GOT3 (cell line): Measurements from ENCODE around the gene NET1.
"Not testable (repeated sequence)": the region's sequence is repeated elsewhere in the genome, so short reads cannot be mapped to it uniquely, and the experiment has no call there.

Experiments used
- DNase-seq: peaks from one replicate; lab custom pipeline; 2025; ENCODE audit warnings: mixed read lengths; lab: John Stamatoyannopoulos, UW

NET1 gene

DNA sequence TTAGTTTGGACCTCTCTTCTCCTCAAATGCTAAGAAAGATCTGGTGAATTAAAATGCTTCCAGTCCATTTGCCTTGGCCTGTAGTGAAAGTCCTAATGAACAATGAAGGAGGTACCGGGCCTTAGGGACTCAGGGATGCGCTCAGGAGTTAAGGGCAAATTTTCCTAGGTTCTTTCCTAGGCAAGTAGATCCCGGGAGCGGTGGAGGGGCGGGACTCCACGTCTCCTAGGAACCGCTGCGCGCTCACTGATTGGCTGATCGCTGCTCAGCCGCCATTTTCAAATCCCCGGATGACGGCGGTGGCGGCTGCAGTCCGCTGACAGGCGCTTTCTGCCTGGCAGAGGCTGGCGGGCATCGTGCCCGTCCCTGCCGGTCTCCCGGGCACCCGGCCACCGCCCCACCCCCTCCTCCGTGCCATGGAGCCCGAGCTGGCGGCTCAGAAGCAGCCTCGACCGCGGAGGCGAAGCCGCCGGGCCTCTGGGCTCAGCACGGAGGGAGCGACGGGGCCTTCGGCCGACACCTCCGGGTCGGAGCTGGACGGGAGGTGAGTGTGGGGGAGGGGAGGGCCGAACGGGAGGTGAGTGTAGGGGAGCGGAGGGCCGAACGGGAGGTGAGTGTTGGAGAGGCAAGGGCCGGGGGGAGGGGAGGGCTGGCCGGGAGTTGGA, at the start of gene NET1:
TSS of gene NET1 (plus strand) at position 281 of the 665 bp plus-strand sequence. CDS start at position 417, 136 bp downstream.
- DNase-seq = peak; percentile 79

GRCh38 chr10:5362873-5363272, 49.5 kb upstream of the NET1 start:
- no peak for DNase-seq

- DNase-seq = no peak
These were observed 48.0 kb upstream of the NET1 start for GRCh38 chr10:5364374-5364773.

GRCh38 chr10:5364890-5365338, 47.4 kb upstream of the NET1 start, which contains the start of gene UCN3:
TSS of gene UCN3 (plus strand) at chr10:5364966. CDS start at chr10:5373721, 8,755 bp downstream.
- DNase-seq = no peak

GRCh38 chr10:5365928-5366327, 46.4 kb upstream of the NET1 start:
- DNase-seq = no peak

DNA sequence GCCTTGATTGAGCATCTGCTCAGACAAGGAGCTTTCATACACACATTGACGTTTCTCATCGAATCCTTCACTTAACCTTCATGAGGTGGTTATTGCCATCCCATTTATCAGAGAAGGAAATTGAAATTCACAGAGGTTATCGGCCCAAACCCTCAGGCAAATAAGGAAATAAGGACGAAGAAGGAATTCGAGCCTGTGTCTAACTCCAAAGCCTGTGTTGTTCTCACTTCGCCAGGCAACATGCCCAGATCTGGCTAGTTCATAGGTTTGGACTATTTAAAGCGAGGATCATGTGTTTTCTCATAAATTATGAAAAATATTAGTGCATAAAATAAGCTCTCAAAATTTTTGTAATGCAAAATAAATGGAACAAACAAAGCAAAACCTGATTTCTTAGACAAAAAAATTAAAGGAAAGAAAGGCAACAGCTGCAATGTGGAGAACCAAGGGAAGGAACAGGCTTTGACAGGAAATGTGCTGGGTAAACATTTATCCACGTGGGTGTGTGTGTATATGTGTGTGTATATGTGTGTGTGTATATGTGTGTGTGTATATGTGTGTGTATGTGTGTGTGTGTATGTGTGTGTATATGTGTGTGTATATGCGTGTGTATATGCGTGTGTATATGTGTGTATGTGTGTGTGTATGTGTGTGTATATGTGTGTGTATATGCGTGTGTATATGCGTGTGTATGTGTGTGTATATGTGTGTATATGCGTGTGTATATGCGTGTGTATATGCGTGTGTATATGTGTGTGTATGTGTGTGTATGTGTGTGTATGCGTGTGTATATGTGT, 42.8 kb upstream of the NET1 start:
- DNase-seq = no peak

DNA sequence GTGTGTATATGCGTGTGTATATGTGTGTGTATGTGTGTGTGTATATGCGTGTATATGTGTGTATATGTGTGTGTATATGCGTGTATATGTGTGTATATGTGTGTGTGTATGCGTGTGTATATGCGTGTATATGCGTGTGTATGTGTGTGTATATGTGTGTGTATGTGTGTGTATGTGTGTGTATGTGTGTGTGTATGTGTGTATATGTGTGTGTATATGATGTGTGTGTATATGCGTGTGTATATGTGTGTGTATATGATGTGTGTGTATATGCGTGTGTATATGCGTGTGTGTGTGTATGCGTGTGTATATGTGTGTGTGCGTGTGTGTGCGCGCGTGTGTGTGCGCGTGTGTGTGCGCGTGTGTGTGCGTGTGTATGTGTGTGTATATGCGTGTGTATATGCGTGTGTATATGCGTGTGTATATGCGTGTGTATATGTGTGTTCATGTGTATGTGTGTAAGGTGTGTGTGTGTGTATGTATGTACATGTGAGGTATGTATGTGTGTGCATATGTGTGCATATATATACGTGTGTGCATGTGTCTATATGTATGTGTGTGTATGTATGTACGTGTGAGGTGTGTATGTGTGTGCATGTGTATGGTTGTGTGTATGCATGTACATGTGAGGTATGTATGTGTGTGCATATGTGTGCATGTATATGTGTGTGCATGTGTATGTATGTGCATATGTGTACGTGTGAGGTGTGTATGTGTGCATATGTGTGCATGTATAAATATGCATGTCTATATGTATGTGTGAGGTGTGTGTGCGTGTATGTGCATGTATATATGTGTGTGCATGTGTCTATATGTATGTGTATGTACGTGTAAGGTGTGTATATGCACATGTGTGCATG, 41.6 kb upstream of the NET1 start:
- DNase-seq = no peak

DNA sequence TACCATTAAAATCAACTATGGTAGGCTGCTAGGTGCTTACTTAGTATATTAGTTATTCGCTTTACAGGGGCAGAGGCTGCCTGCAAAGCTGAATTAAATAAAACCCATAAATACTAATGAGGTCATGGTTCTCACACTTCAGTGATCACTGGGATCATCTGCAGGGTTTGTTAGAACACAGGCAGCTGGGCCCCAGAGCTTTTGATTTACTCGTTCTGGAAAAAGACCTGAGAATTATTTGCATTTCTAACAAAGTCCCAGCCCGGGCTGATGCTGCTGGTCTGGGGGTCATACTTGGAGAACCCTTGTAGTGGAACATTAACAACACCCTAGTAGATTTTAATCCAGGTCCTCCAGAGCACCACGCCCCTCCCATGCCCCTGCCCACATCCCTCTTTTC, 39.0 kb upstream of the NET1 start:
- DNase-seq = no peak

DNA sequence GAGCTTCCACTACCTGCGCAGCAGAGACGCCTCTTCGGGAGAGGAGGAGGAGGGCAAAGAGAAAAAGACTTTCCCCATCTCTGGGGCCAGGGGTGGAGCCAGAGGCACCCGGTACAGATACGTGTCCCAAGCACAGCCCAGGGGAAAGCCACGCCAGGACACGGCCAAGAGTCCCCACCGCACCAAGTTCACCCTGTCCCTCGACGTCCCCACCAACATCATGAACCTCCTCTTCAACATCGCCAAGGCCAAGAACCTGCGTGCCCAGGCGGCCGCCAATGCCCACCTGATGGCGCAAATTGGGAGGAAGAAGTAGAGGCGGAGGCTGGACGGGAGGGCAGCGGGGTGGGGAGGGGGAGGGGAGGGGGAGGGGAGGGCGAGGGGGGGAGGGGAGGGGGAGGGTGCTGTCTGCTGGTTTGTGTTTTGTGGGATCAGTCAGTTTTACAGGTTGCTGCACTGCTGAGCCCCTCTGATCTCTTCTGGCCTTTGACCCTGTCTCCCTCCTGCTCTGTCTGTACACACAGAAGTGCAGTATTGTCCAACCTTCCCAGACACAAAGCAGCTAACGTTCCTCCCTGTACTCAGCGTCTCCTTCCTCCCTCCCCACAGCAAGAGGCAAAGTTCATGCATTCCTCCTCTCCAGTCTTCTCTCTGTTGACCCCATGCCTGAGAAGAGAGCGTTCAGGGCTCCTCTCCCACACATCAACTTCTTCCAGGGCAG, 38.3 kb upstream of the NET1 start:
- DNase-seq = no peak

DNA sequence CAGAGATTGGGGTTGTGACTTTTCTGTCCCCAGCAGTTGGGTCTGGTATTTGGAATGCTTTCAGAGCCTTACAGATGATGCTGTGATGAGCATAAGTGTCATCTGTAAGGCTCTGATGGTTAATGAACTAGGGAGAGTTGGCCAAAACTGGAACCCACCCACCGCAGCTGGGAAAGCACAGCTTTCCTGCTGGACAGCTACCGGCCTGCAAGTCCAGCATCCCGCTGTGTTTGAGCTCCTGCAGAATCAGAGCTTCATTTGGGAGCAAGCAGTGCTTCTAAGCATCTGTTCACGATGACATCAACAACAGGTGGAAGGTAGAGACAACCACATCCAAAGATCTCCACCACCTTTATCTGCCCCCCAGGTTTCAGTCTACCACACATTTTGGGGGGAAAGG, 35.9 kb upstream of the NET1 start:
- DNase-seq = no peak

DNA sequence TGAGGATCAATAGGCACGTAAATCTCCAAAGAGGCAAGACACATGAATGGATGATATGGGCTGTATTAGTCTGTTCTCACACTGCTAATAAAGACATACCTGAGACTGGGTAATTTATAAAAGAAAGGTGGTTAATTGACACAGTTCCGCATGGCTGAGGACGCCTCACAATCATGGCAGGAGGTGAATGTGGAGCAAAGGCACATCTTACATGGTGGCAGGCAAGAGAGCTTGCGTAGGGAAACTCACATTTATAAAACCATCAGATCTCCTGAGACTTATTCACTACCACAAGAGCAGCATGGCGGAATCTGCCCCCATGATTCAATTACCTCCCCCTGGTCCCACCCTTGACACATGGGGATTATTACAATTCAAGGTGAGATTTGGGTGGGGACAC, 33.2 kb upstream of the NET1 start:
- not testable (repeated sequence) for DNase-seq

DNA sequence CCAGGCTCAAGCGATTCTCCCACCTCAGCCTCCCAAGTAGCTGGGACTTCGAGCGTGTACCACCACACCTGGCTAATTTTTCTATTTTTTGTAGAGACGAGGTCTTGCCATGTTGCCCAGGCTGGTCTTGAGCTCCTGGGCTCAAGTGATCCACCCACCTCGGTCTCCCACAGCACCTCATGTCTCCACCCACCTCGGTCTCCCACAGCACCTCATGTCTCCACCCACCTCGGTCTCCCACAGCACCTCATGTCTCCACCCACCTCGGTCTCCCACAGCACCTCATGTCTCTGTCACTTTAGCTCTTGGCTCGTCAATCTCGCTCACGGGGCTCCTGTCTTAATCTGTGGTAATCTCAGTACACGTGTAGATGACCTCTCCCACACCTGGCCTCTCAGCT, 32.0 kb upstream of the NET1 start:
- not testable (repeated sequence) for DNase-seq

DNA sequence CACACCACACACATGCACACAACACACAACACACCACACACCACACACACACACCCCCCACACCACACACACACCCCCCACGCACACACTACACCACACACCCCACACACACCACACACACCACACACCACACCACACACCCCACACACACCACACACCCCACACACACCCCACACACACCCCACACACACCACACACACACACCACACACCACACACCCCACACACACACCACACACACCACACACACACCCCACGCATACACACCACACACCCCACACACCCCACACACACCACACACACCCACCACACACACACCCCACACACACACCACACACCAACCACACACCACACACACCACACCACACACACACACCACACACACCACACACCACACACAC, 31.2 kb upstream of the NET1 start:
- DNase-seq = no peak

DNA sequence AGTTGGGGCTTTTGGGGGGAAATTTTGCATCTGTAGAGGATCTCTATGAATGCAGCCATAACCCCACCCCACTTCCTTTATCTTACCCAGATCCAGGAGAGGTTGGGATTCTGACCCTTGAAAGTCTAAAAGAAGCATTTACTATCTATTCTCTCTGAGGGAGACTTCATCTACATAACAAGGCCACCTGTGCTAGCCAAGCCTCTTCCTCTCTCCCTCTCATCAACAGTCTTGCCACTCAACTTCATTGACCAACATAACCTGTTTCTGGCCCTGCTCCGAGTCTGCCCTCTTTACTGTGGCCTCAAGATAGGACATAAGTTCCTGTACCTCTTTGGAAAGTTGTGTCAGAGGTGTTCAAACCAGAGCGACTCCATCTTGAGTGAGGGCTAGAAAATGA, 27.1 kb upstream of the NET1 start:
- DNase-seq = no peak

DNA sequence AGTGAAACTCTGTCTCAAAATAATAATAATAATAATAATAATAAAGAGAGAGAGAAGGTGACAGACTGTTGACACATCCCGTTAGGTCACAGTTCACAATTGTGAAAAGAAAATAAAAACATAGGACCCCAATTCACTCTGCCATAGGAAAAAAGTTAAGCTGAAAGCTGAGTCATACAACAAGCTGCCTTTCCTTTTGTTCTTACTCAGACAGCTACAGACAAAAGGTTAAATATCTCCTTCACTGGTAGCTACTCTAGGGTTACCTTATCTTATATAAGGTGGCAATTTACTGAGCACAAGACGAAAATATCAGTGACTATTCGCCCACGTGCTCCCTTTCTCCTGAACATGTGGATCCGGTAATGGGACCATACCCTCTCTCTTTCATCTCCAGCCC, 25.2 kb upstream of the NET1 start:
- no peak for DNase-seq

DNA sequence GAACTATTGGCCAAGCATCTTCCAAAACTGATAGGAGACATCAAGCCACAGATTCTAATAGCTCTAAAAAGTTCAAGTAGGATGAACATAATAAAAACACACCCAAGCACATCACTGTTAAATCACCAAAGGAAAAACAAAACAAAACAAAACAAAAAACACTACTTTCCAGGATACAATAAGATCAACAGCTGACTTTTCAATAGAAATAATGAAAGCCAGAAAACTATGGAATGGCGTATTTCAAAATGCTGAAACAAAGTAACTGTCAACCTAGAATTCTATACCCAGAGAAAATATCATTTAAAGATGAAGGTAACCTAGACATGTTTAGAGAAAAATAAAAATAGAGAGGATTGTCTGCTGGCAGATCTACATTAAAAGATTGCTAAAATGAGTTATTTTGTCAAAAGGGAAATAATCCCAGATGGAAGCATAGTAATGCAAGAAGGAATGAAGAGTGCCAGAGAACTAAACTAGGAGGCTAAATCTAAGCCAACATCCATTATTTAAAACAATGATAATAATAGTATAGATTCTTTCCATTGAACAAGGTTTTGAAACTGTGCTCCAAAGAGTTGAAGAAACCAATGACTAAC, 21.7 kb upstream of the NET1 start:
- no peak for DNase-seq

DNA sequence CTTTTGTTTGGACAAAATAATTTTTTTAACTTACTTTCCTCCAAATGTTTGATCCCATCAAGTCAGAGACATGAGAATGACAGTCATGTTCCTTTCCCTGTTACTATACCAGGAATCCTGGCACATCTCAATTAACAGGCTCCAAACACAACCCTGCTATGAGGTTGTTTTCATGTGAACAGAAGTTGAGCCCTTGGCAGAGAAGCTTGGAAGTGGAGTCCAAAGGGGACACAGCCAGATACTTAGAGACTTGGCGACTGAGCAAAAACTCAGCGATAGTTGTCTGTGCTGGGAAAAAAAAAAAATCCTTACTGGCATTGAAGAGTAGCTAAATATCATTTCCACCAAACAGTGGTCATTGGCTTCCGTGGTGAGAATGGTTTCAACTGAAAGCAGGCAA, 20.6 kb upstream of the NET1 start:
- DNase-seq = no peak

DNA sequence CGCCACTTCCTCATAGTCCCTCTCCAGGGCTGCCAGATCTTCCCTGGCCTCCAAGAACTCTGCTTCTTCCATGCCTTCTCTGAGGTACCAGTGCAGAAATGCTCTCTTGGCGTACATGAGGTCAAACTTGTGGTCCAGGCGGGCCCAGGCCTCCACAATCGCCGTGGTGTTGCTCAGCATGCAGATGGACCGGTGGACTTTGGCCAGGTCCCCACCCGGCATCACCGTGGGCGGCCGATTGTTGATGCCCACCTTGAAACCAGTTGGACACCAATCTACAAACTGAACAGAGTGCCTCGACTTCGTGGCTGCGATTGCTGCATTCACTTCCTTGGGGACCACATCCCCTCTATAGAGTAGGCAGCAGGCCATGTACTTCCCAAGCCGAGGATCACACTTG, 18.8 kb upstream of the NET1 start:
- DNase-seq = no peak

- DNase-seq = no peak
These were observed 17.2 kb upstream of the NET1 start for GRCh38 chr10:5395168-5395567.

DNA sequence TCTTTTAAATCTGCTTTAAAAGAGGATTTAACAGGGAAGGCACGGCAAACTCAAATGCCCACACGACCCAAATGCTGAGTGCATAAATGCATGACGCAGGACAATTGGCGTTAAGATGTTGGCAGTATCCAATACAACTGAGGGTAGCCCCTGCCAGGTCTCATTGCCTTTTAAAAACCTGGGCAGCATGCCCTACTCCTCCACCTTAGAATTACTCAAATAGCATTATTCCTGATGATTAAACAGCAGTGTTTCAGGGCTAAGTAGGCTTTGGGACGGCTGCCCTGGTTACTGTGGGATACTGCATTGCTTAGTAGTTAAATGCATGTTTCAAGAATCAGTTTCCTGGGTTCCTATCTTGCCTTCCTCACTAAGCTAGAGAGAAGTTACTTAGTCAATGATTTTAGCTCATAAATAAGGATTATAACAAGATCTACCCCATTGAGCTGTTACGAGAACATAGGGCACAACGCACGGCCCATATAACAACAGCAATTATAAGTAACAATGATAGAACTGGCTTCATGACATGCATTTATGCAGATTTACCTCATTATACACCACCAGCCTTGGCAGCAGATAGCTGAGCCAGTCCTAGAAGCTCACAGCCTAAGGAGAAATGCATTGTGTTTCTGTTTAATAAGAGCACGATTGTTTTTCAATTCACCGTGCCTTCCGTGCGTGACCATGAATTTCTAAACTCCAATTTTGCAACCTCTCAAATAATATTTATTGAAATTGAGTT, 15.6 kb upstream of the NET1 start:
- no peak for DNase-seq

GRCh38 chr10:5399332-5399731, 13.0 kb upstream of the NET1 start:
- DNase-seq = no peak
